T47D (cell line): ENCODE data around the gene STK4.

Experiments used
- DNase-seq, 2 experiments: peaks; one replicate each; pipeline versions ENCODE4 v3.0.0 to v3.0.0-alpha.2; 2011 to 2012; ENCODE audit warnings: low read depth in 1 of 2, low spot score in 1 of 2
- JUND ChIP-seq: IDR thresholded peaks from 2 replicates; pipeline ENCODE4 v1.6.1; 2012; ENCODE audit warnings: low read depth
- in situ Hi-C: cut with HindIII; loops from 2 replicates; pipeline ENCODE4 v1.10.0; 2016; ENCODE audit warnings: low sequenced_read_pairs, low pct_unique_long_range_greater_than_20kb

STK4 gene

DNA sequence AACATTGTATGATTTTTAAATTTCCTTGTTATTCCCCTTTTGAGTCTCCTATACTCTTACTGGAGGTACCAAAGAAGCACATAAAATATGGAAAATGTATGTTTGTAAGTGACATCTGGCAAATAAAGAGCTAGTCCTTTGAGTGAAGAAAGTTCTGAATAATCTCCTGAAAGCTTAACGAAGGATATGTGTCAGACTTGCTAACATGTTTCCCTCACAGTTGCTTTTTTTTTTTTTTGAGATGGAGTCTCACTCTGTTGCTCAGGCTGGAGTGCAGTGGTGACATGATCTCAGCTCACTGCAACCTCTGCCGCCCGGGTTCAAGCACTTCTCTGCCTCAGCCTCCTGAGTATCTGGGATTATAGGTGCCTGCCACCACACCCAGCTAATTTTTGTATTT is 63.6 kb downstream of the STK4 start:
- no peak for TF ChIP-seq JUND
- DNase-seq: no peak
- in situ Hi-C loops: no loop called here

DNA sequence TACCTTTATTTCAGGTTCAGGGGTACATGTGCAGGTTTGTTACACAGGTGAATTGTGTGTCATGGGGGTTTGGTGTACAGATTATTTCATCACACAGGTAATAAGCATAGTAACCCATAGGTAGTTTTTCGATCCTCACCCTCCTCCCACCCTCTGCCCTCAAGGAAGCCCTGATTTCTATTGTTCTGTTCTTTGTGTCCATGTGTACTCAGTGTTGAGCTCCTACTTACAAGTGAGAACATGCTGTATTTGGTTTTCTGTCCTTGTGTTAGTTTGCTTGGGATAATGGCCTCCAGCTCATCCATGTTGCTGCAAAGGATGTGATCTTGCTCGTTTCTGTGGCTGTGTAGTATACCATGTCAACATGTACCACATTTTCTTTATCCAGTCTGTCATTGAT is 66.0 kb downstream of the STK4 start:
- in situ Hi-C loops: no loop called here

DNA sequence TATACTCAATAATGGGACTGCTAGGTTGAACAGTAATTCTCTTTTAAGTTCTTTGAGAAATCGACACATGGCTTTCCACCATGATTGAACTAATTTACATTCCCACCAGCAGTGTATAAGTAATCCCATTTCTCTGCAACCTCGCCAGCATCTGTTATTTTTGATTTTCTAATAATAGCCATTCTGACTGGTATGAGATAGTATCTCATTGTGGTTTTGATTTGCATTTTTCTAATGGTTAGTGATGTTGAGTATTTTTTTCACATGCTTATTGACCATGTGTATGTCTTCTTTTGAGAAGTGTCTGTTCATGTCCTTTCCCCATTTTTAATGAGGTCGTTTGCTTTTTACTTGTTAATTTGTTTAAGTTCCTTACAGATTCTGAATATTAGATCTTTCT is 66.5 kb downstream of the STK4 start:
- in situ Hi-C loops: no loop called here
- TF ChIP-seq JUND: no peak
- DNase-seq: no peak

More for the DNA sequence above, 66.0 kb downstream of the STK4 start:
- DNase-seq: no peak
- TF ChIP-seq JUND: no peak

DNA sequence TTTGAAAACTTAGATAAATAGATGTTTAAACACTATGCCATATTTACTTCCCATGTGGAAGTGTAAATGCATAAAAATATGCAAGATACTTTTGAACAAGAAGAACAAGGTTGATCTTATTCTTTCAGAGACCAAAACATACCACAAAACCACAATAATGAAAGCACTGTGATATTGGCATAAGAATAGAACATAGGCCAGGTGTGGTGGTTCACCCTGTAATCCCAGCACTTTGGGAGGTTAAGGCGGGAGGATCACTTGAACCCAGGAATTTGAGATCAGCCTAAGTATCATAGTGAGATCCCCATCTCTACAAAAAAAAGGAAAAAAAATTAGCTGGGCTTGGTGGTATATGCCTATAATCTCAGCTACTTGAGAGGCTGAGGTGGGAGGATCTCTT is 68.1 kb downstream of the STK4 start:
- no peak for DNase-seq
- in situ Hi-C loops: no loop called here
- TF ChIP-seq JUND: no peak

DNA sequence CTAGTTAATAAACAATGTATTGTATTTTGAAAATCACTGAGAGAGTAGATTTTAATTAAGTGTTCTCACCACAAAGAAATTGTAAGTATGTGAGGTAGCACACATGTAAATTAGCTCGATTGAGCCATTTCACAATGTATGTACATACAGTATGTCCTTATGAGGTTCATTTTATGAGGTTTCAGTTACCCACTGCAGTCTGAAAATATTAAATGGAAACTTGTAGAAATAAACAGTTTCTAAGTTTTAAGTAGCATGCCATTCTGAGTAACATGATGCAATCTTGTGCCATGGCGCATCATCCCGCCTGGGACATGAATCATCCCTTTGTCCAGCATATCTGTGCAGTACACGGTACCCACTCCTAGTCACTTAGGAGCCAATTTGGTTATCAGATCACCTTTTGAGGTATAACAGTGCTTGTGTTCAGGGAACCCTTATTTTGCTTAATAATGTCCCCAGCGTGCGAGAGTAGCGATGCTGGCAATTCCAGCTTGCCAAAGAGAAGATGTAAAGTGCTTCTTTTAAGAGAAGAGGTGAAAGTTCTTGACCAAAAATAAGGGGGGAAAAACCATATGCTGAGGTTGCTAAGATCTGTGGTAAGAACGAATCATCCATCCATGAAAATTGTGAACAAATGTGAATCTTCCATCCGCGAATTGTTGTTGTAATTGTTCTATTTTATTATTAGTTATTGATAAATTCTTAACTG is 69.9 kb downstream of the STK4 start:
- no peak for TF ChIP-seq JUND
- in situ Hi-C loops: no loop called here
- no peak for DNase-seq

DNA sequence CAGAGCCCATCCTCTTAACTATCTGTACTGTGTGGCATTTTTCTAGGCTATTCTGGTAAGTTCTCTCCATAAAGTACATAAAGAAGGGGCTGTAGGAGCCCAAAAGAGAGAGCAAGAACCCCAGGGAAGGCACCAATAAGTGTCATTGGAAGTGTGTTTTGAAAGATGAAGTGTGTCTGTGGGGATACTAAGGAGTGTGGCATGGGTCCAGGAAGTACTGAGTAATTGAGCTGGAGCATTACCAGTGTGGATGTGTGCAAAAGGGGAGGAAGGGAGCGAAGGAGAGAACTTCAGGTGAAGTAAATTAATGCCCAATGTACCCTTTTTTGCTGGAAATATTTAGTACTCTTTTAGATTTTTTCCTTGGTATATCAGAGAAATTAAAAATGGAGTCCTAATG is 70.7 kb downstream of the STK4 start:
- in situ Hi-C loops: no loop called here
- DNase-seq: no peak
- TF ChIP-seq JUND: no peak

DNA sequence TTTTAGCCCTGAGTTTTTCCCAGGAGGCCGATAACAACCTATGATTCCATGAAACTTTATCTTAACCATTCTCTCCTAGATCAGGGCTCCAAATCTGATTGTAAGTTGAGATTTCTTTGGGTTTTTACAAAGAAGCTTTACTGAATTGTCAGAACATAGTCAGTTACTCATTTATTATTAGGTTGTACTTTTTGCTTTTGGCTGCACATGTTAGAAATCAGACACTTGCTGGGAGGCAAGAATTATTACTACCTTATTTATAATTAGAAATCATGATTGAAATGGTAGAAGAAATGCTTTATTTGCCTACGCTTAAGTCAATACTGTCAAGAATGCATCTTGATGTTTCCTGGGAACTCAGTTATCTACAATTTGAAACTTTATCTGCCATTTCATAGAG is 71.3 kb downstream of the STK4 start:
- no peak for DNase-seq
- in situ Hi-C loops: no loop called here

DNA sequence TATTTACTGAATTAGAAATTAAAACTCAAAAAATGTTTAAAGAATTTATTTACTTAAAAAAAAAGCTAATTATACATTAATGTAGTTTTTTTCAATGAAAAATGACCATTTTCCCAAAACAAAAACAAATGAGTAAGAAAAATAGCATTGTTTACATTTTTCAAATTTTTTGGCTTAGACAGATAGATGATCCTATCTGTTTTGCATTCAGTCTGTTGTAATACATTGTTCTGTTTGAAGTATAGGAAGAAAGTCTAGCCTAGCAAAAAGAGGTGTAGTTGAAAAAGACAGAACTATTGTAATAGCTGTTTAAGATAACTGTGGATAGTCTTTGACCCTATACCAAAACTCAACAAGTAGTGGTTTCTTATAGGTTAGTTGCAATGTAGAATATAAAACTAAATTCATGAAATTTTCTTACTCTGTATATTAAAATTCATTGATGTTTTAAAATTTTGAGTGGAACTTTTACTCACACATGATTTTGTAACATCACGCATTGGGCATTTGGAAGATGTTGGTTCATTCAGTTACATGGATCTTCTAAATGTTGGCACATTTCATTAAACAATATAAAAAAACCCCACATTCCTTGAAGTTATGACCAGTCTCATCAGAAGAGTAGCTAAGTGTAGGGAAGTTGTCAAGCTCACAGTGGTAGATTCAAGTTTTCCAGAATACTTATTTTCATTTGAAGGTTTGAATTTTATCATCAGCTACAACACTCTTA is 72.6 kb downstream of the STK4 start:
- in situ Hi-C loops: no loop called here
- no peak for TF ChIP-seq JUND
- DNase-seq: no peak

More for the DNA sequence above, 71.3 kb downstream of the STK4 start:
- TF ChIP-seq JUND: no peak

DNA sequence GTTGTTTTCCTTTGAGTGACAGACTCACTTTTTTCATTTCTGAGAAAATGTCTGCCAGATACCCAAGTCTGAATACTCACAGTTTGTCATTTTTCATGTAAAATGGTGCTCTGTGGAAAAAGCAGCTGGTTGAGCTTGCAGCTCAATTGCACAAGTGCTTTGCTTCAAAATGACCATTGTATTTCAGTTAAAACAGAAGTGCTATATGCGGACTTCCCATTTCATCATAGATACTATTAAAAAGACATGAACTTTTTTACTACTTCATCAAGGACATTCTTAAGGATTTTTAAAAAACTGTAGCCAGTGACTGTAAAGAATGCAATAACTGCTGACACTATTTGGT is 73.1 kb downstream of the STK4 start:
- DNase-seq: no peak
- no peak for TF ChIP-seq JUND
- in situ Hi-C loops: no loop called here

DNA sequence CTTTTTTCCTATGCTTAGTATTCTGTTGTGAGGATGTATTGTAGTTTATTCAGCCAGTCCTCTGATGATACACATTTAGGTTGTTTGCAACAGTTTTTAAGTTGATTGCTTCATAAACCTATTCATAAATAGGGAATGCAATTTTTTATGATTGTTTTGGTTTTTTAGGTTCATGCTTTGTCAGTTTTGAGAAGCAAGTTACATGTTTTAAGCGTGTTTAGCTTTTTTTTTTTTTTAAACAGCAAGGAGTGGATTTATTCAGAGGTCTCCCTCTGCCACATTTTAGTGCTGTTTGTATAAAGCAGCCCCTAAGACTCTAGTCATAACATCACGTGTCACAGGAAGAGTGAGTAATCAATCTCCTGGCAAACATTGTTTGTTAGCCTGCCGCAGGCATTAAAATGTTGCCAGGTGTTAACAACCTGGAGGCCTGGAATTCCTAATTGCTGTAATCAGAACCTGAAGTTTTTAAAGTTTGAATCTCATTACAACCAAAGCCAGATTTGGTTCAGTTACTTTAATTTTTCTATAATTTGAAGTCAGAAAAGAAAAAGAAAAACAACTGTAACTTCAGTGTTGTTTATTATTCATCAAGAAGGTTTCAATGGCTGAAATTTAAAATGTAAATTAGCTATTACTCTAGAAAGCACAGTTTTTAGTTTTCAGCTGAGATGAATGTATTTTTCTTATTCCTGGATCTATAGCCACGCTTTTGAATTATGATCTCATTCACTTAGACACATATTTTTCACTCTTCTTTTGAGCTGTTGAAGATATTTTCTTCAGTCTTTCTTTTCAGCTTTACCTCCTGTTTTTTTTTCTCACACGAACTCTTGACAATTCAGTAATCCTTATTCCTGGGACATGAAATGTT is 75.4 kb downstream of the STK4 start:
- no peak for TF ChIP-seq JUND
- in situ Hi-C loops: no loop called here
- peak in 1 of 2 experiments; percentile 50 for DNase-seq

DNA sequence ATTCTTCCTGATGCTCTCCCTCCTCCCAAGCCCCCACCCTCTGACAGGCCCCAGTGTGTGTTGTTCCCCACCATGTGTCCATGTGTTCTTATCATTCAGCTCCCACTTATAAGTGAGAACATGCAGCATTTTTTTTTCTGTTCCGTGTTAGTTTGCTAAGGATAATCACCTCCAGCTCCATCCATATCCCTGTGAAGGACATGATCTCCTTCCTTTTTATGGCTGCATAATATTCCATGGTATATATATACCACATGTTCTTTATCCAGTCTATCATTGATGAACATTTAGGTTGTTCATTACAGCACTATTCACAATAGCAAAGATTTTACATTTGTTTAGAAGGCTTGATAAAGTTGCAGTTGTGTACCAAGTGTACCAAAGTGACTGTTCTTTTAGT is 76.7 kb downstream of the STK4 start:
- DNase-seq: no peak
- in situ Hi-C loops: no loop called here
- TF ChIP-seq JUND: no peak

DNA sequence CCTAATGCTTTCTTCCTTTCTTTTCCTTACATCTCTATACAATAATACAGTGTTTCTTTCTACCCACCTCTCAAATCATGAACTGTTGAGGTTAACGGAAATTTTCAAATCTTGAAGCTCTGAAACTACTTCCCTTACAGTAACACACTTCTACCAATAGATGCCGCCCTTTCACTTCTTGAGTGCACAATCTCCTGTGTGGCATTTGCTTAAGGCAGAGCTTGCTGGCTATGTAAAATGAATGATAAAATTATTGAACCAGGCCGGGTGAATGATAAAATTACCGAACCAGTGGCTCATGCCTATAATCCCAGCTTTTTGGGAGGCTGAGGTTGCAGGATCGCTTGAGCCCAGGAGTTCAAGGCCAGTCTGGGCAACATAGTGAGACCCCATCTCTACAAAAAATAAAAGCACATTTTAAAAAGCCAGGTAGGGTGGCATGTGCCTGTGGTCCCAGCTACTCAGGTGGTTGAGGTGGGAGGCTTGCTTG is 77.8 kb downstream of the STK4 start:
- in situ Hi-C loops: no loop called here
- DNase-seq: peak; percentile 49 to 88
- TF ChIP-seq JUND: no peak

DNA sequence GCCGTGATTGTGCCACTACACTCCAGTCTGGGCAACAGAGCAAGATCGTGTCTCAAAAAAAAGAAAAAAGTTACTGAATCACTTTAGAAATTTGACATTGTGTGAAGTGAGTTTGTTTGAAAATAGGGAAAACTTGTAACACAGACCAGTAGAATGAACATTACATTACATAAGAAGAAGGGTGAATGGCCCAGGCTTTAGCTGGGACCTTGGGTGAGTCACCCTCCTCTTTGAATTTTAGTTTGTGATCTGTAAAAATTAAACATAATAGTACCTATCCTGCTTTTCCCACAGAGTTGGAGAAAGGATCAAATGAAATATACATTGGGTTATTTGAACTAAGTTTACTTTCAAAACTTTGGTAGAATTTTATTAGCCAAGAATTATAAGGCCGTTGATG is 78.3 kb downstream of the STK4 start:
- TF ChIP-seq JUND: no peak

More for the DNA sequence above, 78.3 kb downstream of the STK4 start:
- in situ Hi-C loops: no loop called here
- no peak for DNase-seq
